ENCODE results near the gene STX10. TPM values are rescaled to one million over a fixed set of nuclear protein-coding genes. Genes with fewer than 3 reads are reported as not detected.

Gene STX10
- total RNA-seq, 3 donors from 2014 or later, result 48.2 to 59.7 (median 49.3) TPM

GRCh38 chr19:13127051-13127450, 23.1 kb downstream of the STX10 start:
- DNase-seq (no peak), ATAC-seq (no peak)
- intact Hi-C loops (cut with DNase I, micrococcal nuclease), result no loop called here

GRCh38 chr19:13122980-13123957, 26.9 kb downstream of the STX10 start:
- Histone ChIP-seq H3K9me3 (no peaks in the 10 kb centered on the region), H3K36me3 (ENCODE audit: low read depth) (no peaks in the 10 kb centered on the region), H3K4me1 (ENCODE audit: low read depth) (peaks cover 13% of the 10 kb centered on the region), H3K4me3 (no peak overlapping the region)
- ATAC-seq (no peak), DNase-seq (no peak)
- TF ChIP-seq CTCF (IDR thresholded peaks at IDR 0.05), result no peak
- intact Hi-C loops (cut with DNase I, micrococcal nuclease), result no loop called here

More at GRCh38 chr19:13127051-13127450, 23.1 kb downstream of the STX10 start:
- Histone ChIP-seq H3K4me3 (no peak overlapping the region), H3K4me1 (ENCODE audit: low read depth) (no peaks in the 10 kb centered on the region), H3K9me3 (no peaks in the 10 kb centered on the region), H3K36me3 (ENCODE audit: low read depth) (no peaks in the 10 kb centered on the region)
- TF ChIP-seq CTCF (IDR thresholded peaks at IDR 0.05), result no peak

GRCh38 chr19:13122275-13122878, 27.8 kb downstream of the STX10 start:
- H3K36me3 ChIP-seq (ENCODE audit: low read depth), result no peaks in the 10 kb centered on the region
- peaks cover 13% of the 10 kb centered on the region for H3K4me1 ChIP-seq (ENCODE audit: low read depth)
- ATAC-seq (no peak), DNase-seq (no peak)
- intact Hi-C loops (cut with DNase I, micrococcal nuclease), result no loop called here
- H3K9me3 ChIP-seq, result no peaks in the 10 kb centered on the region
- no peak for TF ChIP-seq CTCF (IDR thresholded peaks at IDR 0.05)
- H3K4me3 ChIP-seq, result no peak overlapping the region

- no peak overlapping the region for H3K4me3 ChIP-seq
- no peak for TF ChIP-seq CTCF (IDR thresholded peaks at IDR 0.05)
These were observed 28.5 kb downstream of the STX10 start for GRCh38 chr19:13121551-13122274.

GRCh38 chr19:13120817-13121216, 29.4 kb downstream of the STX10 start:
- TF ChIP-seq CTCF (IDR thresholded peaks at IDR 0.05), result no peak
- intact Hi-C loops (cut with DNase I, micrococcal nuclease), result no loop called here
- ATAC-seq, result no peak

More at GRCh38 chr19:13121551-13122274, 28.5 kb downstream of the STX10 start:
- H3K4me1 ChIP-seq (ENCODE audit: low read depth), result peaks cover 13% of the 10 kb centered on the region
- intact Hi-C loops (cut with DNase I, micrococcal nuclease), result no loop called here
- no peaks in the 10 kb centered on the region for H3K36me3 ChIP-seq (ENCODE audit: low read depth)
- H3K9me3 ChIP-seq, result no peaks in the 10 kb centered on the region
- ATAC-seq, result no peak
- DNase-seq, result no peak

More at GRCh38 chr19:13120817-13121216, 29.4 kb downstream of the STX10 start:
- Histone ChIP-seq H3K4me3 (no peak overlapping the region), H3K4me1 (ENCODE audit: low read depth) (peaks cover 17% of the 10 kb centered on the region), H3K36me3 (ENCODE audit: low read depth) (no peaks in the 10 kb centered on the region), H3K9me3 (no peaks in the 10 kb centered on the region)
- DNase-seq, result no peak

Data from mucosa of descending colon (tissue), 3 donors.